Transverse colon (tissue), 3 donors: ENCODE measurements around the gene SP100.

Experiments
- CTCF ChIP-seq, 5 experiments: fragments of 200-600 bp in 3 of 5; fragments of 450-650 bp in 2 of 5; sonication (generic) in 3 of 5; IDR thresholded peaks; 1 replicate in 2 of 5; 2 replicates in 3 of 5; pipeline ENCODE4 v1.5.1; 2016 to 2017; ENCODE audit warnings: antibody characterized with exemption in 5 of 5, inconsistent platforms in 3 of 5, mild to moderate bottlenecking in 2 of 5, moderate library complexity in 1 of 5
- POLR2A ChIP-seq: fragments of 450-650 bp; IDR thresholded peaks from one replicate; pipeline ENCODE4 v1.6.1; 2016; ENCODE audit warnings: antibody characterized with exemption, mild to moderate bottlenecking, moderate library complexity

- no peak for TF ChIP-seq CTCF (IDR thresholded peaks at IDR 0.05)
- TF ChIP-seq POLR2A: no peak
Measured at GRCh38 chr2:230521386-230521785, 105.4 kb downstream of the SP100 start.
